ENCODE measurements around the gene PIK3CA.

Gene PIK3CA

GRCh38 chr3:179158336-179159039 lies 10.3 kb downstream of the PIK3CA start:
- DNase-seq (ENCODE audit: low spot score), result no peak

- DNase-seq (ENCODE audit: low spot score), result no peak
Observed at GRCh38 chr3:179163503-179163902, 15.3 kb downstream of the PIK3CA start.

GRCh38 chr3:179164857-179165256 lies 16.7 kb downstream of the PIK3CA start:
- no peak for DNase-seq (ENCODE audit: low spot score)

GRCh38 chr3:179166561-179167201 lies 18.5 kb downstream of the PIK3CA start:
- DNase-seq (ENCODE audit: low spot score), result no peak

- no peak for DNase-seq (ENCODE audit: low spot score)
Observed at GRCh38 chr3:179168918-179169317, 20.8 kb downstream of the PIK3CA start.

- DNase-seq (ENCODE audit: low spot score), result no peak
Observed at GRCh38 chr3:179172546-179172945, 24.4 kb downstream of the PIK3CA start.

GRCh38 chr3:179174316-179174715 lies 26.2 kb downstream of the PIK3CA start:
- no peak for DNase-seq (ENCODE audit: low spot score)

- DNase-seq (ENCODE audit: low spot score), result no peak
Observed at GRCh38 chr3:179174898-179175297, 26.7 kb downstream of the PIK3CA start.

- no peak for DNase-seq (ENCODE audit: low spot score)
Observed at GRCh38 chr3:179175358-179175757, 27.2 kb downstream of the PIK3CA start.

GRCh38 chr3:179177611-179178010 lies 29.5 kb downstream of the PIK3CA start:
- DNase-seq (ENCODE audit: low spot score), result no peak

- DNase-seq (ENCODE audit: low spot score), result no peak
Observed at GRCh38 chr3:179179256-179179655, 31.1 kb downstream of the PIK3CA start.

GRCh38 chr3:179179979-179180759 lies 32.0 kb downstream of the PIK3CA start:
- DNase-seq (ENCODE audit: low spot score), result no peak

GRCh38 chr3:179181021-179181472 lies 32.9 kb downstream of the PIK3CA start:
- DNase-seq (ENCODE audit: low spot score), result no peak

GRCh38 chr3:179181993-179182551 lies 33.9 kb downstream of the PIK3CA start:
- DNase-seq (ENCODE audit: low spot score), result no peak

- DNase-seq (ENCODE audit: low spot score), result no peak
Observed at GRCh38 chr3:179182902-179183301, 34.7 kb downstream of the PIK3CA start.

GRCh38 chr3:179184826-179185225 lies 36.7 kb downstream of the PIK3CA start:
- no peak for DNase-seq (ENCODE audit: low spot score)

GRCh38 chr3:179186426-179186825 lies 38.3 kb downstream of the PIK3CA start:
- DNase-seq (ENCODE audit: low spot score), result no peak

- DNase-seq (ENCODE audit: low spot score), result no peak
Observed at GRCh38 chr3:179189759-179190158, 41.6 kb downstream of the PIK3CA start.

GRCh38 chr3:179190581-179190980 lies 42.4 kb downstream of the PIK3CA start:
- DNase-seq (ENCODE audit: low spot score), result no peak

GRCh38 chr3:179192542-179192941 lies 44.4 kb downstream of the PIK3CA start:
- DNase-seq (ENCODE audit: low spot score), result no peak

GRCh38 chr3:179194931-179195330 lies 46.8 kb downstream of the PIK3CA start:
- peak; percentile 11 for DNase-seq (ENCODE audit: low spot score)

- no peak for DNase-seq (ENCODE audit: low spot score)
Observed at GRCh38 chr3:179196098-179196497, 47.9 kb downstream of the PIK3CA start.

GRCh38 chr3:179196700-179197099 lies 48.5 kb downstream of the PIK3CA start:
- no peak for DNase-seq (ENCODE audit: low spot score)

All from iPS-NIHi11 (cell line).